Ascending aorta (tissue), 2 donors: ENCODE results near the gene CWH43. TPM values are rescaled to one million over a fixed set of nuclear protein-coding genes. Genes with fewer than 3 reads are reported as not detected.
"Not testable (repeated sequence)": the region's sequence is repeated elsewhere in the genome, so short reads cannot be mapped to it uniquely, and the experiment has no call there.

Experiments
- DNase-seq, 2 donors: peaks; one replicate each; pipeline ENCODE4 v3.0.0-alpha.2; 2019; ENCODE audit warnings: low spot score in 2 of 2
- H3K27ac ChIP-seq, 2 donors: fragments of 200-600 bp; sonication (generic); one replicate each; pipeline ENCODE4 v1.5.1; 2016 to 2017; ENCODE audit warnings: mild to moderate bottlenecking in 1 of 2
- H3K27me3 ChIP-seq: fragments of 200-600 bp; sonication (generic); one replicate; pipeline ENCODE4 v1.5.1; 2017
- H3K36me3 ChIP-seq, 2 donors: fragments of 200-600 bp; sonication (generic); one replicate each; pipeline ENCODE4 v1.5.1; 2016
- H3K4me1 ChIP-seq, 2 donors: fragments of 200-600 bp; sonication (generic); one replicate each; pipeline ENCODE4 v1.5.1; 2016 to 2017; ENCODE audit warnings: mild to moderate bottlenecking in 1 of 2
- H3K4me3 ChIP-seq, 2 donors: fragments of 200-600 bp; sonication (generic); one replicate each; pipeline ENCODE4 v1.5.1; 2016 to 2017; ENCODE audit warnings: mild to moderate bottlenecking in 1 of 2
- H3K9me3 ChIP-seq, 2 donors: fragments of 200-600 bp; sonication (generic); one replicate each; pipeline ENCODE4 v1.5.1; 2016
- intact Hi-C: fragments of 100-400 bp; cut with DNase I; formaldehyde crosslinking; loops from one replicate; pipeline ENCODE4 v1.15.1; 2023
- total RNA-seq: library from RNA; depleted of rRNA; stranded (reverse); fragments of >200 nt; gene quantifications from one replicate; pipeline ENCODE4 v1.1.0, GENCODE V29; 2016

CWH43 gene
- total RNA-seq, 1 donor from 2014 or later = not detected

GRCh38 chr4:49099831-49100444, 113.9 kb downstream of the CWH43 start:
- H3K4me1 ChIP-seq, H3K36me3 ChIP-seq, H3K27ac ChIP-seq, H3K4me3 ChIP-seq, intact Hi-C loops, DNase-seq, H3K27me3 ChIP-seq: not testable (repeated sequence)
- H3K9me3 ChIP-seq = peaks cover 11 to 36% of the 10 kb centered on the region in 2 donors

GRCh38 chr4:49102344-49102898, 116.3 kb downstream of the CWH43 start:
- intact Hi-C loops = loop anchor here (2.0 kb wide), 1 partner anchor 18 kb away; no protein-coding TSS in a partner anchor
- H3K36me3 ChIP-seq, H3K27me3 ChIP-seq, H3K4me1 ChIP-seq, H3K4me3 ChIP-seq, DNase-seq, H3K27ac ChIP-seq: not testable (repeated sequence)
- H3K9me3 ChIP-seq = peaks cover 19 to 47% of the 10 kb centered on the region in 2 donors

- H3K27me3 ChIP-seq, H3K36me3 ChIP-seq, DNase-seq, H3K27ac ChIP-seq, H3K4me3 ChIP-seq, H3K4me1 ChIP-seq: not testable (repeated sequence)
- H3K9me3 ChIP-seq = peaks cover 29 to 48% of the 10 kb centered on the region in 2 donors
- intact Hi-C loops = loop anchor here (2.0 kb wide), 1 partner anchor 17 kb away; no protein-coding TSS in a partner anchor
Measured at GRCh38 chr4:49103436-49104136, 117.5 kb downstream of the CWH43 start.

- intact Hi-C loops, H3K27me3 ChIP-seq: not testable (repeated sequence)
Measured at GRCh38 chr4:49104231-49104930, 118.3 kb downstream of the CWH43 start.

GRCh38 chr4:49105248-49105904, 119.3 kb downstream of the CWH43 start:
- peaks cover 33 to 39% of the 10 kb centered on the region in 2 donors for H3K9me3 ChIP-seq
- H3K4me3 ChIP-seq, H3K27ac ChIP-seq, intact Hi-C loops, DNase-seq, H3K36me3 ChIP-seq, H3K4me1 ChIP-seq, H3K27me3 ChIP-seq: not testable (repeated sequence)

More at GRCh38 chr4:49104231-49104930, 118.3 kb downstream of the CWH43 start:
- H3K27ac ChIP-seq, H3K4me1 ChIP-seq, H3K36me3 ChIP-seq, DNase-seq, H3K4me3 ChIP-seq: not testable (repeated sequence)
- H3K9me3 ChIP-seq = peaks cover 32 to 44% of the 10 kb centered on the region in 2 donors

GRCh38 chr4:49107262-49107661, 121.2 kb downstream of the CWH43 start:
- H3K27ac ChIP-seq, H3K27me3 ChIP-seq, H3K36me3 ChIP-seq, DNase-seq, H3K4me1 ChIP-seq, intact Hi-C loops, H3K4me3 ChIP-seq: not testable (repeated sequence)
- peaks cover 39 to 42% of the 10 kb centered on the region in 2 donors for H3K9me3 ChIP-seq

GRCh38 chr4:49108183-49108978, 122.3 kb downstream of the CWH43 start:
- H3K4me3 ChIP-seq, H3K27me3 ChIP-seq, DNase-seq, intact Hi-C loops, H3K36me3 ChIP-seq, H3K4me1 ChIP-seq, H3K27ac ChIP-seq: not testable (repeated sequence)
- peaks cover 35 to 44% of the 10 kb centered on the region in 2 donors for H3K9me3 ChIP-seq

GRCh38 chr4:49109567-49110166, 123.6 kb downstream of the CWH43 start:
- H3K27ac ChIP-seq, H3K4me3 ChIP-seq, intact Hi-C loops, H3K4me1 ChIP-seq, DNase-seq, H3K27me3 ChIP-seq, H3K36me3 ChIP-seq: not testable (repeated sequence)
- H3K9me3 ChIP-seq = peaks cover 24 to 42% of the 10 kb centered on the region in 2 donors

- H3K36me3 ChIP-seq, intact Hi-C loops, H3K4me3 ChIP-seq, H3K4me1 ChIP-seq, H3K27me3 ChIP-seq, DNase-seq, H3K27ac ChIP-seq: not testable (repeated sequence)
- H3K9me3 ChIP-seq = peaks cover 15 to 46% of the 10 kb centered on the region in 2 donors
Measured at GRCh38 chr4:49110579-49110978, 124.5 kb downstream of the CWH43 start.

Other genes with a start within 250 kb of the CWH43 start
- gene FRYL, start 206.0 kb upstream of the CWH43 start, total RNA-seq = 40.6 TPM
- gene OCIAD1, start 155.2 kb upstream of the CWH43 start, total RNA-seq = 146 TPM
- 1.9 TPM for gene OCIAD2, start 79.5 kb upstream of the CWH43 start, total RNA-seq